HepG2 (cell line): ENCODE measurements around the gene CARMIL1. TPM values are rescaled to one million over a fixed set of nuclear protein-coding genes. Genes with fewer than 3 reads are reported as not detected.

Experiments used
- AKNA ChIP-seq: sonication (generic); formaldehyde crosslinking; IDR thresholded peaks from 2 replicates; pipeline ENCODE4 v1.4.0; 2020; ENCODE audit warnings: missing genetic modification reagents, borderline replicate concordance
- BRCA1 ChIP-seq: sonication (generic); formaldehyde crosslinking; IDR thresholded peaks from 2 replicates; pipeline ENCODE4 v1.4.0; 2020; ENCODE audit warnings: missing genetic modification reagents
- FOXP4 ChIP-seq: sonication (generic); formaldehyde crosslinking; IDR thresholded peaks from 2 replicates; pipeline ENCODE4 v1.4.0; 2020; ENCODE audit warnings: missing genetic modification reagents
- KLF11 ChIP-seq: IDR thresholded peaks from 2 replicates; pipeline ENCODE4 v1.6.1; 2016; ENCODE audit warnings: missing compliant biosample characterization
- PAF1 ChIP-seq: IDR thresholded peaks from 2 replicates; pipeline ENCODE4 v1.6.1; 2016; ENCODE audit warnings: missing genetic modification reagents, missing compliant biosample characterization
- RBM39 ChIP-seq: fragments of 200-400 bp; formaldehyde crosslinking; IDR thresholded peaks from one replicate; pipeline ENCODE4 v1.6.1; 2018; ENCODE audit warnings: antibody characterized with exemption, mild to moderate bottlenecking, low read depth, low read length; ENCODE audit not compliant: poor library complexity, severe bottlenecking
- SMAD3 ChIP-seq: sonication (generic); formaldehyde crosslinking; IDR thresholded peaks from 2 replicates; pipeline ENCODE4 v1.4.0; 2020; ENCODE audit warnings: missing genetic modification reagents
- ZKSCAN1 ChIP-seq: fragments of 150-350 bp; IDR thresholded peaks from 2 replicates; pipeline ENCODE4 v1.6.1; 2014; ENCODE audit warnings: low read length
- ZMYM3 ChIP-seq: sonication (generic); formaldehyde crosslinking; IDR thresholded peaks from 2 replicates; pipeline ENCODE4 v1.5.1; 2020; ENCODE audit warnings: mild to moderate bottlenecking, missing genetic modification reagents
- ZNF205 ChIP-seq: IDR thresholded peaks from 2 replicates; pipeline ENCODE4 v1.6.1; 2018; ENCODE audit warnings: missing biosample characterization, missing genetic modification reagents
- ZNF3 ChIP-seq: IDR thresholded peaks from 2 replicates; pipeline ENCODE4 v1.7.0; 2017; ENCODE audit warnings: inconsistent platforms
- ZNF432 ChIP-seq: sonication (generic); formaldehyde crosslinking; IDR thresholded peaks from 2 replicates; pipeline ENCODE4 v1.5.0; 2020; ENCODE audit warnings: missing genetic modification reagents, mild to moderate bottlenecking, borderline replicate concordance
- ZNF563 ChIP-seq: sonication (generic); formaldehyde crosslinking; IDR thresholded peaks from 2 replicates; pipeline ENCODE4 v1.8.0; 2022; ENCODE audit warnings: mild to moderate bottlenecking, moderate library complexity, missing genetic modification reagents
- ZNF687 ChIP-seq: sonication (generic); formaldehyde crosslinking; IDR thresholded peaks from 2 replicates; pipeline ENCODE4 v1.5.1; 2020; ENCODE audit warnings: mild to moderate bottlenecking, missing genetic modification reagents, moderate library complexity
- ZNF780A ChIP-seq: sonication (generic); formaldehyde crosslinking; IDR thresholded peaks from 2 replicates; pipeline ENCODE4 v1.8.0; 2022; ENCODE audit warnings: mild to moderate bottlenecking, missing genetic modification reagents, moderate library complexity
- ZSCAN29 ChIP-seq: sonication (generic); formaldehyde crosslinking; conservative IDR thresholded peaks from 2 replicates; pipeline ENCODE4 v1.4.0; 2020; ENCODE audit warnings: mild to moderate bottlenecking, missing genetic modification reagents
- polyA plus RNA-seq, 8 experiments: library from polyadenylated mRNA; depleted of rRNA in 3 of 8; stranded (reverse) in 7 of 8; unstranded in 1 of 8; fragments of >200 nt; fragmentation: Illumina TruSeq in 4 of 8; extraction: Trizol in 4 of 8; gene quantifications; 2 replicates each; pipeline versions ENCODE4 v1.2.1 to v1.2.3, GENCODE V29; 2011 to 2016; ENCODE audit warnings: low read depth in 4 of 8, missing spikeins in 1 of 8, mixed read lengths in 1 of 8; ENCODE audit not compliant: insufficient read depth in 1 of 8
- total RNA-seq, 5 experiments: library from RNA; depleted of rRNA; stranded (reverse); fragments of >200 nt; fragmentation: Illumina TruSeq; extraction: Trizol; gene quantifications; 2 replicates each; pipeline ENCODE4 v1.2.3, GENCODE V29; 2016; ENCODE audit warnings: low read depth in 1 of 5
- TF ChIP-seq, protein P1 (sequence below): IDR thresholded peaks from 2 replicates; pipeline ENCODE4 v1.6.1; 2016; ENCODE audit warnings: mild to moderate bottlenecking, missing biosample characterization, missing genetic modification reagents

Gene CARMIL1
- total and polyA plus RNA-seq, 2 of the 13 experiments (the other 11 are each of a cell fraction or from before 2014, with no cell fraction given): 1.8 to 2.6 TPM

- TF ChIP-seq ZNF687 (CRISPR knock-in tag) (peak; percentile 80), ZNF563 (peak; percentile 96), KLF11 (peak; percentile 97), SMAD3 (CRISPR knock-in tag) (peak; percentile 98), PAF1 (CRISPR knock-in tag) (no peak), ZNF432 (CRISPR knock-in tag) (no peak), ZNF780A (CRISPR knock-in tag) (peak; percentile 87), ZMYM3 (CRISPR knock-in tag) (peak; percentile 49; the same call in 1 of the 2 replicates), RBM39 (no peak), FOXP4 (CRISPR knock-in tag) (peak; percentile 75), ZKSCAN1 (no peak), ZSCAN29 (CRISPR knock-in tag) (peak; percentile 99), ZNF3 (peak; percentile 82; the same call in 1 of the 2 replicates), BRCA1 (peak; percentile 98), AKNA (CRISPR knock-in tag) (peak; percentile 95; the same call in 1 of the 2 replicates), ZNF205 (CRISPR knock-in tag) (peak; percentile 79)
- TF ChIP-seq, protein P1, sequence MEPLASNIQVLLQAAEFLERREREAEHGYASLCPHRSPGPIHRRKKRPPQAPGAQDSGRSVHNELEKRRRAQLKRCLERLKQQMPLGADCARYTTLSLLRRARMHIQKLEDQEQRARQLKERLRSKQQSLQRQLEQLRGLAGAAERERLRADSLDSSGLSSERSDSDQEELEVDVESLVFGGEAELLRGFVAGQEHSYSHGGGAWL: peak; percentile 98
Observed at GRCh38 chr6:25652007-25652515, 372.9 kb downstream of the CARMIL1 start, which contains the start of gene SCGN (continued).
